GM21390 (cell line): ENCODE data around the gene RNF148.
"Not testable (repeated sequence)": the region's sequence is repeated elsewhere in the genome, so short reads cannot be mapped to it uniquely, and the experiment has no call there.

ENCODE experiments used
- ATAC-seq: cut with Tn5 transposase; IDR thresholded peaks from one replicate; pipeline ENCODE4 v1.9.1; 2021; ENCODE audit not compliant: unreplicated experiment

RNF148 gene

GRCh38 chr7:122691569-122692235 is 11.0 kb downstream of the RNF148 start:
- ATAC-seq = no peak

GRCh38 chr7:122689346-122690109 is 13.2 kb downstream of the RNF148 start:
- no peak for ATAC-seq

GRCh38 chr7:122688400-122688998 is 14.2 kb downstream of the RNF148 start:
- no peak for ATAC-seq

- no peak for ATAC-seq
Observed at GRCh38 chr7:122686360-122686878, 16.3 kb downstream of the RNF148 start.

GRCh38 chr7:122684504-122684903 is 18.2 kb downstream of the RNF148 start:
- no peak for ATAC-seq

- ATAC-seq = no peak
Observed at GRCh38 chr7:122682815-122683550, 19.7 kb downstream of the RNF148 start.

- ATAC-seq = not testable (repeated sequence)
Observed at GRCh38 chr7:122681186-122681585, 21.5 kb downstream of the RNF148 start.

- ATAC-seq = no peak
Observed at GRCh38 chr7:122679813-122680212, 22.9 kb downstream of the RNF148 start.

- not testable (repeated sequence) for ATAC-seq
Observed at GRCh38 chr7:122679269-122679709, 23.4 kb downstream of the RNF148 start.

- no peak for ATAC-seq
Observed at GRCh38 chr7:122677149-122677548, 25.6 kb downstream of the RNF148 start.

- no peak for ATAC-seq
Observed at GRCh38 chr7:122676466-122676865, 26.3 kb downstream of the RNF148 start.

- no peak for ATAC-seq
Observed at GRCh38 chr7:122675621-122676020, 27.1 kb downstream of the RNF148 start.

- no peak for ATAC-seq
Observed at GRCh38 chr7:122675011-122675410, 27.7 kb downstream of the RNF148 start.

GRCh38 chr7:122674502-122674901 is 28.2 kb downstream of the RNF148 start:
- ATAC-seq = no peak

GRCh38 chr7:122673951-122674350 is 28.8 kb downstream of the RNF148 start:
- ATAC-seq = no peak

- ATAC-seq = no peak
Observed at GRCh38 chr7:122672536-122672935, 30.2 kb downstream of the RNF148 start.

- ATAC-seq = no peak
Observed at GRCh38 chr7:122663733-122664132, 39.0 kb downstream of the RNF148 start.

GRCh38 chr7:122658856-122659255 is 43.9 kb downstream of the RNF148 start:
- no peak for ATAC-seq

GRCh38 chr7:122653685-122654084 is 49.0 kb downstream of the RNF148 start:
- no peak for ATAC-seq

GRCh38 chr7:122652876-122653275 is 49.8 kb downstream of the RNF148 start:
- no peak for ATAC-seq
